Measurements from ENCODE around the gene IP6K1. TPM values are rescaled to one million over a fixed set of nuclear protein-coding genes. Genes with fewer than 3 reads are reported as not detected.

Gene IP6K1
- total and polyA plus RNA-seq, 10 of the 15 experiments (the other 5 are each of a cell fraction or from before 2014, with no cell fraction given): 1.3 to 30.6 (median 18.2) TPM

GRCh38 chr3:49786357-49787181, at the start of gene IP6K1 (continued):
- TF ChIP-seq, protein P1, sequence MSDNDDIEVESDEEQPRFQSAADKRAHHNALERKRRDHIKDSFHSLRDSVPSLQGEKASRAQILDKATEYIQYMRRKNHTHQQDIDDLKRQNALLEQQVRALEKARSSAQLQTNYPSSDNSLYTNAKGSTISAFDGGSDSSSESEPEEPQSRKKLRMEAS (IDR thresholded peaks at IDR 0.05; ENCODE audit: low read depth, low read length): peak; percentile 99
- TF ChIP-seq HDAC2 (IDR thresholded peaks at IDR 0.05) (no peak), ZBED1 (IDR thresholded peaks at IDR 0.05; ENCODE audit: borderline replicate concordance) (no peak), PAX8 (IDR thresholded peaks at IDR 0.05) (no peak), EZH2 (IDR thresholded peaks at IDR 0.05; ENCODE audit: borderline replicate concordance, control insufficient read depth, low read depth, low read length) (no peak), SRF (IDR thresholded peaks at IDR 0.05; ENCODE audit: low read depth in 2 of 2, low read length in 2 of 2) (no peak), KLF5 (IDR thresholded peaks at IDR 0.05; ENCODE audit: partially characterized antibody) (peak; percentile 24), RAD21 (IDR thresholded peaks at IDR 0.05; ENCODE audit: insufficient read depth, low read depth, low read length) (no peak), NFYB (IDR thresholded peaks at IDR 0.05; ENCODE audit: insufficient read depth, low read depth, low read length) (peak; percentile 88), ZNF207 (IDR thresholded peaks at IDR 0.05; ENCODE audit: borderline replicate concordance) (peak; percentile 86), POLR2AphosphoS5 (IDR thresholded peaks at IDR 0.05; ENCODE audit: low read length) (peak; percentile 90), PML (IDR thresholded peaks at IDR 0.05; ENCODE audit: low read length) (peak; percentile 33; the same call in 1 of the 2 replicates), BACH1 (IDR thresholded peaks at IDR 0.05; ENCODE audit: borderline replicate concordance) (peak; percentile 44; the same call in 1 of the 2 replicates), CBX3 (IDR thresholded peaks at IDR 0.05; ENCODE audit: borderline replicate concordance, low read depth) (no peak), RCOR1 (conservative IDR thresholded peaks at IDR 0.05; ENCODE audit: low read depth, low read length) (no peak), SIX5 (IDR thresholded peaks at IDR 0.05; ENCODE audit: low read depth, low read length, severe bottlenecking) (peak; percentile 6), SKIL (IDR thresholded peaks at IDR 0.05; ENCODE audit: low read depth, poor library complexity, severe bottlenecking) (no peak), CHD4 (IDR thresholded peaks at IDR 0.05) (no peak), EED (IDR thresholded peaks at IDR 0.05; ENCODE audit: low read depth) (no peak), BHLHE40 (IDR thresholded peaks at IDR 0.05; ENCODE audit: borderline replicate concordance in 1 of 2, low read depth in 2 of 2, low read length in 1 of 2) (peak; percentile 98 to 99), RAD51 (IDR thresholded peaks at IDR 0.05) (peak; percentile 98), EGR1 (IDR thresholded peaks at IDR 0.05; ENCODE audit: borderline replicate concordance in 1 of 2, low read depth in 2 of 2, low read length in 2 of 2) (peak in 1 of 2 experiments; percentile 65; a peak in 2 of 3 replicates), STAT3 (IDR thresholded peaks at IDR 0.05; ENCODE audit: low read depth, low read length) (no peak), IKZF2 (IDR thresholded peaks at IDR 0.05) (no peak; a peak in 1 of 4 replicates), RFX5 (IDR thresholded peaks at IDR 0.05; ENCODE audit: low read depth, low read length) (peak; percentile 83; the same call in 1 of the 2 replicates), SIN3A (IDR thresholded peaks at IDR 0.05; ENCODE audit: low read depth, low read length) (peak; percentile 91; the same call in 1 of the 2 replicates)
- TF ChIP-seq, protein P2, sequence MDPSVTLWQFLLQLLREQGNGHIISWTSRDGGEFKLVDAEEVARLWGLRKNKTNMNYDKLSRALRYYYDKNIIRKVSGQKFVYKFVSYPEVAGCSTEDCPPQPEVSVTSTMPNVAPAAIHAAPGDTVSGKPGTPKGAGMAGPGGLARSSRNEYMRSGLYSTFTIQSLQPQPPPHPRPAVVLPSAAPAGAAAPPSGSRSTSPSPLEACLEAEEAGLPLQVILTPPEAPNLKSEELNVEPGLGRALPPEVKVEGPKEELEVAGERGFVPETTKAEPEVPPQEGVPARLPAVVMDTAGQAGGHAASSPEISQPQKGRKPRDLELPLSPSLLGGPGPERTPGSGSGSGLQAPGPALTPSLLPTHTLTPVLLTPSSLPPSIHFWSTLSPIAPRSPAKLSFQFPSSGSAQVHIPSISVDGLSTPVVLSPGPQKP (IDR thresholded peaks at IDR 0.05; ENCODE audit: low read depth, low read length): no peak; the same call in 1 of the 2 replicates
